Testis (tissue), 2 donors: ENCODE results near the gene TMOD4.

Experiments
- POLR2A ChIP-seq: fragments of 450-650 bp; IDR thresholded peaks from one replicate; pipeline ENCODE4 v1.6.1; 2017; ENCODE audit warnings: antibody characterized with exemption, mild to moderate bottlenecking, moderate library complexity
- TF ChIP-seq, protein P1 (sequence below), 3 experiments: fragments of 450-650 bp in 2 of 3; fragments of 200-600 bp in 1 of 3; sonication (generic) in 1 of 3; IDR thresholded peaks; one replicate each; pipeline ENCODE4 v1.5.1; 2016 to 2019; ENCODE audit warnings: antibody characterized with exemption in 3 of 3, mild to moderate bottlenecking in 2 of 3, moderate library complexity in 1 of 3

DNA sequence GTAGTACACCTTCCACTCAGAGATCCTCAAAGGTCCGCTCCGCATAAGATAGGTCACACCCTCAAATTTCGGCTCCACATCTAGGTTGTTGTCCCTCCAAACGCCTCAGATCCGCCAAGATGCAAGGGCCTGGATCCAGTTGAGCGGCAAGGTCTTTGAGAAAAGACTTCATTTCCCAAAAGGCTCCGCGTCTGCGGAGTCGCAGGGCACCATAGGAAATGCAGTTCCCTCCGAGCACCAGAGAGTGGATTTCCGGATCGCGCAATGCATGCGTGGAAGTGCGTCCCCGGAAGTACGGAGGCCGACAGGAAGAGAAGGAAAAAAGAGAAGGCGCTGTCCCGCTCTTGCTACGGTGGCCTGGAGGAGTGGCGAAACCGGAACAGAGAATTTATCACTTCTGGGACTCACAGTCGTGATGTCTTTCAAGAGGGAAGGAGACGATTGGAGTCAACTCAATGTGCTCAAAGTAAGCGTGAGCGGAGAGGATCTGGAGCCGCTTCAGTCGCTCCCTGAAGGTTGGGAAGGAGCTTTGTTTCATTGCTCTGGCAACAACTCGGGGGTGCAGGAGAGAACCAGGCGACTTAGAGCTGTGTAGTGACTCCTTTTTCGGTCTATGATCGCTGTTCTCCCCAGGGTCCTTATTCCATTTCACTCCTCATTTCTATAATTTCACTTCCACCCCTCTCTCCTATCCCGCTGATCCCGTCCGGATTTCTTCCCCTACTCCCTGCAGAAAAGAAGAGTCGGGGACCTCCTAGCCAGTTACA, 9.9 kb downstream of the TMOD4 start, which contains the start of the genes LYSMD1 and SCNM1:
- TF ChIP-seq, protein P1, sequence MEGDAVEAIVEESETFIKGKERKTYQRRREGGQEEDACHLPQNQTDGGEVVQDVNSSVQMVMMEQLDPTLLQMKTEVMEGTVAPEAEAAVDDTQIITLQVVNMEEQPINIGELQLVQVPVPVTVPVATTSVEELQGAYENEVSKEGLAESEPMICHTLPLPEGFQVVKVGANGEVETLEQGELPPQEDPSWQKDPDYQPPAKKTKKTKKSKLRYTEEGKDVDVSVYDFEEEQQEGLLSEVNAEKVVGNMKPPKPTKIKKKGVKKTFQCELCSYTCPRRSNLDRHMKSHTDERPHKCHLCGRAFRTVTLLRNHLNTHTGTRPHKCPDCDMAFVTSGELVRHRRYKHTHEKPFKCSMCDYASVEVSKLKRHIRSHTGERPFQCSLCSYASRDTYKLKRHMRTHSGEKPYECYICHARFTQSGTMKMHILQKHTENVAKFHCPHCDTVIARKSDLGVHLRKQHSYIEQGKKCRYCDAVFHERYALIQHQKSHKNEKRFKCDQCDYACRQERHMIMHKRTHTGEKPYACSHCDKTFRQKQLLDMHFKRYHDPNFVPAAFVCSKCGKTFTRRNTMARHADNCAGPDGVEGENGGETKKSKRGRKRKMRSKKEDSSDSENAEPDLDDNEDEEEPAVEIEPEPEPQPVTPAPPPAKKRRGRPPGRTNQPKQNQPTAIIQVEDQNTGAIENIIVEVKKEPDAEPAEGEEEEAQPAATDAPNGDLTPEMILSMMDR (IDR thresholded peaks at IDR 0.05): peak in 2 of 3 experiments; percentile 67 to 72
- no peak for TF ChIP-seq POLR2A
